Chondrocyte (in vitro differentiated cells): ENCODE data around the gene CPPED1. TPM values are rescaled to one million over a fixed set of nuclear protein-coding genes. Genes with fewer than 3 reads are reported as not detected.

Source experiments
- DNase-seq: peaks from one replicate; pipeline ENCODE4 v3.0.0; 2021; ENCODE audit warnings: mixed read lengths, low spot score
- H3K27ac Mint-ChIP-seq: one replicate; pipeline ENCODE4 v1.8.0; 2021; ENCODE audit warnings: mild to moderate bottlenecking, moderate library complexity, mixed read lengths; ENCODE audit not compliant: unreplicated experiment
- H3K27me3 Mint-ChIP-seq: 2 replicates; pipeline ENCODE4 v1.8.0; 2021; ENCODE audit warnings: low read depth, mixed read lengths
- H3K36me3 Mint-ChIP-seq: 2 replicates; pipeline ENCODE4 v1.8.0; 2021; ENCODE audit warnings: low read depth, mixed read lengths
- H3K4me1 Mint-ChIP-seq: 2 replicates; pipeline ENCODE4 v1.8.0; 2021; ENCODE audit warnings: low read depth, mild to moderate bottlenecking, mixed read lengths
- H3K4me3 Mint-ChIP-seq: one replicate; pipeline ENCODE4 v1.8.0; 2021; ENCODE audit warnings: mild to moderate bottlenecking, moderate library complexity, mixed read lengths; ENCODE audit not compliant: unreplicated experiment
- H3K9me3 Mint-ChIP-seq: 2 replicates; pipeline ENCODE4 v1.8.0; 2021; ENCODE audit warnings: low read depth, mixed read lengths
- total RNA-seq: library from RNA; stranded (reverse); gene quantifications from 3 replicates; pipeline ENCODE4 v1.2.1, GENCODE V29; 2021
- TF ChIP-seq, protein P1 (sequence below): fragments of 200-600 bp; sonication (generic); IDR thresholded peaks from 2 replicates; pipeline ENCODE4 v1.5.0; 2021; ENCODE audit warnings: antibody characterized with exemption, mild to moderate bottlenecking, moderate library complexity

CPPED1 gene
- total RNA-seq, 1 donor from 2014 or later: 18.1 TPM

GRCh38 chr16:12778726-12779125 is 25.0 kb downstream of the CPPED1 start:
- no peak overlapping the region for H3K4me3 Mint-ChIP-seq
- DNase-seq: no peak
- no peak overlapping the region for H3K27ac Mint-ChIP-seq
- no peaks in the 10 kb centered on the region for H3K9me3 Mint-ChIP-seq
- H3K27me3 Mint-ChIP-seq: no peaks in the 10 kb centered on the region
- no peaks in the 10 kb centered on the region for H3K4me1 Mint-ChIP-seq
- TF ChIP-seq, protein P1, sequence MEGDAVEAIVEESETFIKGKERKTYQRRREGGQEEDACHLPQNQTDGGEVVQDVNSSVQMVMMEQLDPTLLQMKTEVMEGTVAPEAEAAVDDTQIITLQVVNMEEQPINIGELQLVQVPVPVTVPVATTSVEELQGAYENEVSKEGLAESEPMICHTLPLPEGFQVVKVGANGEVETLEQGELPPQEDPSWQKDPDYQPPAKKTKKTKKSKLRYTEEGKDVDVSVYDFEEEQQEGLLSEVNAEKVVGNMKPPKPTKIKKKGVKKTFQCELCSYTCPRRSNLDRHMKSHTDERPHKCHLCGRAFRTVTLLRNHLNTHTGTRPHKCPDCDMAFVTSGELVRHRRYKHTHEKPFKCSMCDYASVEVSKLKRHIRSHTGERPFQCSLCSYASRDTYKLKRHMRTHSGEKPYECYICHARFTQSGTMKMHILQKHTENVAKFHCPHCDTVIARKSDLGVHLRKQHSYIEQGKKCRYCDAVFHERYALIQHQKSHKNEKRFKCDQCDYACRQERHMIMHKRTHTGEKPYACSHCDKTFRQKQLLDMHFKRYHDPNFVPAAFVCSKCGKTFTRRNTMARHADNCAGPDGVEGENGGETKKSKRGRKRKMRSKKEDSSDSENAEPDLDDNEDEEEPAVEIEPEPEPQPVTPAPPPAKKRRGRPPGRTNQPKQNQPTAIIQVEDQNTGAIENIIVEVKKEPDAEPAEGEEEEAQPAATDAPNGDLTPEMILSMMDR: no peak
- H3K36me3 Mint-ChIP-seq: peaks cover 16% of the 10 kb centered on the region

DNA sequence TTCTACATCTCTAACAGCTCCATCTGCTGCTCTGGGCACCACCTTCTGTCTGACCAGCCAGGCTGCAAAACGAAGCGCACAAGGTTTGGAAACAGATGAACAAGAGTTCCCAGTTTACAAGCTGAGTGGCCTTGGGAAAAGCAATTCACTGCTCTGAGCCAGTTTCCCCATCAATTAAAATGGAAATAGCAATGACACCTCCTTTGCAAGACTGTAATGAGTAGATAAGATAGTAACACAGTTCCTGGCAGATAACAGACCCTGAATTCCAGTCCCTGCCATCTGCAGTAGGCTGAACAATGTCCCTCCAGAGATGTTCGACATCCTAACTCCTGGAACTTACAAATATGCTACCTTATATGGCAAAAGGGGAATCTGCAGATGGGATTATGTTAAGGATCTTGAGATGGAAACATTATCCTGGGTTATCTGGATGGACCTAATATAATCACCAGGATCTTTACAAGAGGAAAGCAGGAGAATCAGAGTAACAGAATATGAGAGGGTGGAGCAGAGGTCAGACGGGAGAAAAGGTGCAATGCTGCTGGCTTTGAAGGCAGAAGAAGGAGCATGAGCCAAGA is 27.9 kb downstream of the CPPED1 start:
- Mint-ChIP-seq H3K27ac (no peak overlapping the region), H3K36me3 (peaks cover 16% of the 10 kb centered on the region), H3K9me3 (no peaks in the 10 kb centered on the region), H3K4me3 (no peak overlapping the region), H3K27me3 (no peaks in the 10 kb centered on the region), H3K4me1 (no peaks in the 10 kb centered on the region)
- TF ChIP-seq, protein P1: no peak
- no peak for DNase-seq

DNA sequence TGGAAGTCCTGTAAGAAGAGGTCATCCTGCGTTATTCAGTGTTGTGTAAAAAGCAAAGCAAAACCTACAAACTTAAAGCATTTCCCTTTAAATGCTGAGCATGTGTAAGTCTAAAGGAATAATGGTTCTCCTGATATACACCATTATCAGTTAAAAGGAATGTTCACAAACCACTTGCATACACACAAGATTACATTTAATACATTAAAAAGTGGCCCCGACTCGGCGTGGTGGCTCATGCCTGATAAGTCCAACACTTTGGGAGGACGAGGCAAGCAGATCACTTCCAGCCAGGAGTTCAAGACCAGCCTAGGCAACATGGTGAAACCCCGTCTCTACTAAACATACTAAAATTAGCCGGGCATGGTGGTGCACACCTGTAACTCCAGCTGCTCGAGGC is 30.5 kb downstream of the CPPED1 start:
- DNase-seq: no peak
- peaks cover 8% of the 10 kb centered on the region for H3K36me3 Mint-ChIP-seq
- H3K4me3 Mint-ChIP-seq: no peak overlapping the region
- H3K27ac Mint-ChIP-seq: no peak overlapping the region
- no peaks in the 10 kb centered on the region for H3K9me3 Mint-ChIP-seq
- no peaks in the 10 kb centered on the region for H3K27me3 Mint-ChIP-seq
- TF ChIP-seq, protein P1: no peak
- H3K4me1 Mint-ChIP-seq: no peaks in the 10 kb centered on the region

DNA sequence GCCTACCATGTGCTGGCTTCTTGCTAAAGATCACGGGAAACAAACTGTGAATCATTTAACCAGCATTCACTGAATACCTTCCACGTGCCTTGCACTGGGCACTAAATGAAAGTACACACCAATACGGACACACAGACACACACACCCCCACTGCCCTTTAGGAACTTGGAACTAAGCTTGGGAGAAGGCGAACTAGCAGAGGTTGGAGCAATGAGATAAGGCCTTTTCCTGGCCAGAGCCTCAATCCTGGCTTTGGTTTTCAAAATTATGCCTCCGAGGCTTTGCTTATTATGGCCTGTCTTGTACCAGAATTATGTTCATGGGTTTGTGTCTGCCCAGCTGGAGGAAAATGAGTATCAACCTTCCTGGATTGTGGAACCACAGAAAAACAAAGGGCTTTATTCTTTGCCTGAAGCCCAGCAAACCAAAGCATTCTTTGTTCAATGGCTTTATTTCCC is 32.3 kb downstream of the CPPED1 start:
- no peaks in the 10 kb centered on the region for H3K27me3 Mint-ChIP-seq
- no peak for DNase-seq
- no peaks in the 10 kb centered on the region for H3K4me1 Mint-ChIP-seq
- H3K27ac Mint-ChIP-seq: no peak overlapping the region
- TF ChIP-seq, protein P1: no peak
- H3K4me3 Mint-ChIP-seq: no peak overlapping the region
- H3K9me3 Mint-ChIP-seq: no peaks in the 10 kb centered on the region
- peaks cover 7% of the 10 kb centered on the region for H3K36me3 Mint-ChIP-seq

GRCh38 chr16:12769525-12769924 is 34.2 kb downstream of the CPPED1 start:
- DNase-seq: no peak
- Mint-ChIP-seq H3K9me3 (no peaks in the 10 kb centered on the region), H3K36me3 (peaks cover 3% of the 10 kb centered on the region), H3K27me3 (no peaks in the 10 kb centered on the region), H3K27ac (no peak overlapping the region), H3K4me1 (no peaks in the 10 kb centered on the region), H3K4me3 (no peak overlapping the region)
- TF ChIP-seq, protein P1: no peak
